HepG2 (cell line): ENCODE measurements around the gene VAMP5. TPM values are rescaled to one million over a fixed set of nuclear protein-coding genes. Genes with fewer than 3 reads are reported as not detected.

Experiments used
- CBFB ChIP-seq: sonication (generic); formaldehyde crosslinking; IDR thresholded peaks from 2 replicates; pipeline ENCODE4 v1.4.0; 2020; ENCODE audit warnings: missing genetic modification reagents
- RBAK ChIP-seq: sonication (generic); formaldehyde crosslinking; IDR thresholded peaks from 2 replicates; pipeline ENCODE4 v1.5.1; 2020; ENCODE audit warnings: mild to moderate bottlenecking, missing genetic modification reagents
- TAF15 ChIP-seq: fragments of 200-400 bp; formaldehyde crosslinking; IDR thresholded peaks from one replicate; pipeline ENCODE4 v1.6.1; 2018; ENCODE audit warnings: mild to moderate bottlenecking, low read depth, low read length; ENCODE audit not compliant: poor library complexity, severe bottlenecking
- TBL1XR1 ChIP-seq: fragments of 150-350 bp; IDR thresholded peaks from 2 replicates; pipeline ENCODE4 v1.6.1; 2014; ENCODE audit warnings: borderline replicate concordance, low read length; ENCODE audit not compliant: partially characterized antibody
- ZNF138 ChIP-seq: sonication (generic); formaldehyde crosslinking; IDR thresholded peaks from 2 replicates; pipeline ENCODE4 v1.5.0; 2020; ENCODE audit warnings: mild to moderate bottlenecking, low read depth, missing genetic modification reagents
- ZNF407 ChIP-seq: sonication (generic); formaldehyde crosslinking; IDR thresholded peaks from one replicate; pipeline ENCODE4 v1.5.1; 2020; ENCODE audit warnings: mild to moderate bottlenecking, missing genetic modification reagents; ENCODE audit errors: not compliant biosample characterization
- ZNF563 ChIP-seq: sonication (generic); formaldehyde crosslinking; IDR thresholded peaks from 2 replicates; pipeline ENCODE4 v1.8.0; 2022; ENCODE audit warnings: mild to moderate bottlenecking, moderate library complexity, missing genetic modification reagents
- ZNF644 ChIP-seq: IDR thresholded peaks from 2 replicates; pipeline ENCODE4 v1.6.1; 2016; ENCODE audit warnings: low read depth
- ZSCAN29 ChIP-seq: sonication (generic); formaldehyde crosslinking; conservative IDR thresholded peaks from 2 replicates; pipeline ENCODE4 v1.4.0; 2020; ENCODE audit warnings: mild to moderate bottlenecking, missing genetic modification reagents
- ZSCAN31 ChIP-seq: sonication (generic); formaldehyde crosslinking; IDR thresholded peaks from 2 replicates; pipeline ENCODE4 v1.5.0; 2020; ENCODE audit warnings: low read depth, mild to moderate bottlenecking, missing genetic modification reagents
- polyA plus RNA-seq, 8 experiments: library from polyadenylated mRNA; depleted of rRNA in 3 of 8; stranded (reverse) in 7 of 8; unstranded in 1 of 8; fragments of >200 nt; fragmentation: Illumina TruSeq in 4 of 8; extraction: Trizol in 4 of 8; gene quantifications; 2 replicates each; pipeline versions ENCODE4 v1.2.1 to v1.2.3, GENCODE V29; 2011 to 2016; ENCODE audit warnings: low read depth in 4 of 8, missing spikeins in 1 of 8, mixed read lengths in 1 of 8; ENCODE audit not compliant: insufficient read depth in 1 of 8
- total RNA-seq, 5 experiments: library from RNA; depleted of rRNA; stranded (reverse); fragments of >200 nt; fragmentation: Illumina TruSeq; extraction: Trizol; gene quantifications; 2 replicates each; pipeline ENCODE4 v1.2.3, GENCODE V29; 2016; ENCODE audit warnings: low read depth in 1 of 5
- TF ChIP-seq, protein P1 (sequence below): sonication (generic); formaldehyde crosslinking; IDR thresholded peaks from 2 replicates; pipeline ENCODE4 v1.4.0; 2020; ENCODE audit warnings: missing genetic modification reagents
- TF ChIP-seq, protein P2 (sequence below): sonication (generic); formaldehyde crosslinking; IDR thresholded peaks from 2 replicates; pipeline ENCODE4 v1.4.0; 2020; ENCODE audit warnings: missing genetic modification reagents

The VAMP5 gene
- total and polyA plus RNA-seq, 2 of the 13 experiments (the other 11 are each of a cell fraction or from before 2014, with no cell fraction given): 7.2 to 56.7 TPM

GRCh38 chr2:85602476-85603234 is 18.4 kb downstream of the VAMP5 start, which contains the start of gene TMEM150A (continued):
- TF ChIP-seq ZNF407 (CRISPR knock-in tag) (peak; percentile 62), ZNF644 (CRISPR knock-in tag) (no peak), RBAK (CRISPR knock-in tag) (no peak), ZSCAN31 (CRISPR knock-in tag) (peak; percentile 71; the same call in 1 of the 2 replicates), TAF15 (no peak), CBFB (CRISPR knock-in tag) (no peak), ZSCAN29 (no peak), ZNF138 (CRISPR knock-in tag) (no peak), ZNF563 (CRISPR knock-in tag) (peak; percentile 56; the same call in 1 of the 2 replicates), TBL1XR1 (peak; percentile 66)
- TF ChIP-seq, protein P1, sequence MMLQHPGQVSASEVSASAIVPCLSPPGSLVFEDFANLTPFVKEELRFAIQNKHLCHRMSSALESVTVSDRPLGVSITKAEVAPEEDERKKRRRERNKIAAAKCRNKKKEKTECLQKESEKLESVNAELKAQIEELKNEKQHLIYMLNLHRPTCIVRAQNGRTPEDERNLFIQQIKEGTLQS: 0 out of 2 replicates have a peak, but pooled peaks have one; percentile 7
- TF ChIP-seq, protein P2, sequence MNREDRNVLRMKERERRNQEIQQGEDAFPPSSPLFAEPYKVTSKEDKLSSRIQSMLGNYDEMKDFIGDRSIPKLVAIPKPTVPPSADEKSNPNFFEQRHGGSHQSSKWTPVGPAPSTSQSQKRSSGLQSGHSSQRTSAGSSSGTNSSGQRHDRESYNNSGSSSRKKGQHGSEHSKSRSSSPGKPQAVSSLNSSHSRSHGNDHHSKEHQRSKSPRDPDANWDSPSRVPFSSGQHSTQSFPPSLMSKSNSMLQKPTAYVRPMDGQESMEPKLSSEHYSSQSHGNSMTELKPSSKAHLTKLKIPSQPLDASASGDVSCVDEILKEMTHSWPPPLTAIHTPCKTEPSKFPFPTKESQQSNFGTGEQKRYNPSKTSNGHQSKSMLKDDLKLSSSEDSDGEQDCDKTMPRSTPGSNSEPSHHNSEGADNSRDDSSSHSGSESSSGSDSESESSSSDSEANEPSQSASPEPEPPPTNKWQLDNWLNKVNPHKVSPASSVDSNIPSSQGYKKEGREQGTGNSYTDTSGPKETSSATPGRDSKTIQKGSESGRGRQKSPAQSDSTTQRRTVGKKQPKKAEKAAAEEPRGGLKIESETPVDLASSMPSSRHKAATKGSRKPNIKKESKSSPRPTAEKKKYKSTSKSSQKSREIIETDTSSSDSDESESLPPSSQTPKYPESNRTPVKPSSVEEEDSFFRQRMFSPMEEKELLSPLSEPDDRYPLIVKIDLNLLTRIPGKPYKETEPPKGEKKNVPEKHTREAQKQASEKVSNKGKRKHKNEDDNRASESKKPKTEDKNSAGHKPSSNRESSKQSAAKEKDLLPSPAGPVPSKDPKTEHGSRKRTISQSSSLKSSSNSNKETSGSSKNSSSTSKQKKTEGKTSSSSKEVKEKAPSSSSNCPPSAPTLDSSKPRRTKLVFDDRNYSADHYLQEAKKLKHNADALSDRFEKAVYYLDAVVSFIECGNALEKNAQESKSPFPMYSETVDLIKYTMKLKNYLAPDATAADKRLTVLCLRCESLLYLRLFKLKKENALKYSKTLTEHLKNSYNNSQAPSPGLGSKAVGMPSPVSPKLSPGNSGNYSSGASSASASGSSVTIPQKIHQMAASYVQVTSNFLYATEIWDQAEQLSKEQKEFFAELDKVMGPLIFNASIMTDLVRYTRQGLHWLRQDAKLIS (CRISPR knock-in tag): no peak
